PC-3 (cell line): ENCODE data around the gene PDCD1LG2. TPM values are rescaled to one million over a fixed set of nuclear protein-coding genes. Genes with fewer than 3 reads are reported as not detected.

Experiments
- ATAC-seq: fragments of 200-7000 bp; cut with Tn5 transposase; 2 replicates; pipeline ENCODE4 v1.9.1; 2020; ENCODE audit warnings: mild to moderate bottlenecking, moderate library complexity
- BruUV-seq: library from RNA; stranded (reverse); fragments of 400-500 nt; replicated peaks from 2 replicates; lab custom pipeline; 2021; lab: Mats Ljungman, UMichigan
- CTCF ChIA-PET: fragments of 300-600 bp; sonication (Branson Sonifier 250); formaldehyde crosslinking; loops from one replicate; lab custom pipeline; 2022; ENCODE audit warnings: antibody characterized with exemption; lab: Charles Lee
- POLR2A ChIA-PET: fragments of 300-600 bp; sonication (Branson Sonifier 250); formaldehyde crosslinking; loops from one replicate; lab custom pipeline; 2022; ENCODE audit warnings: antibody characterized with exemption; ENCODE audit not compliant: unreplicated experiment; lab: Charles Lee
- DNase-seq: peaks from one replicate; pipeline ENCODE4 v3.0.0-alpha.2; 2015
- H2AFZ ChIP-seq: fragments of 300-600 bp; sonication (generic); 2 replicates; pipeline ENCODE4 v1.6.0; 2016; ENCODE audit warnings: antibody characterized with exemption, low read length
- H3F3A ChIP-seq: fragments of 300-600 bp; sonication (generic); one replicate; pipeline ENCODE4 v1.6.0; 2017; ENCODE audit warnings: antibody characterized with exemption, low read length, control low read depth, mild to moderate bottlenecking; ENCODE audit not compliant: unreplicated experiment
- H3K27ac ChIP-seq: fragments of 300-600 bp; sonication (generic); 2 replicates; pipeline ENCODE4 v1.5.1; 2016; ENCODE audit warnings: mild to moderate bottlenecking, low read length
- H3K27me3 ChIP-seq: fragments of 300-600 bp; sonication (generic); 2 replicates; pipeline ENCODE4 v1.6.1; 2016; ENCODE audit warnings: low read length, mixed read lengths
- H3K36me3 ChIP-seq: fragments of 300-600 bp; sonication (generic); 2 replicates; pipeline ENCODE4 v1.6.1; 2016; ENCODE audit warnings: low read depth, mixed run types, low read length, mixed read lengths
- H3K4me1 ChIP-seq: fragments of 300-600 bp; sonication (generic); 2 replicates; pipeline ENCODE4 v1.5.1; 2016; ENCODE audit warnings: low read length; ENCODE audit not compliant: insufficient read depth
- H3K4me2 ChIP-seq: fragments of 300-600 bp; sonication (generic); 2 replicates; pipeline ENCODE4 v1.6.0; 2016; ENCODE audit warnings: low read length
- H3K4me3 ChIP-seq: fragments of 300-600 bp; sonication (generic); 2 replicates; pipeline ENCODE4 v1.5.1; 2016; ENCODE audit warnings: mild to moderate bottlenecking, low read length, mixed read lengths
- H3K79me2 ChIP-seq: fragments of 300-600 bp; sonication (generic); 2 replicates; pipeline ENCODE4 v1.6.1; 2017; ENCODE audit warnings: low read length, mixed read lengths
- H3K9ac ChIP-seq: fragments of 300-600 bp; sonication (generic); 2 replicates; pipeline ENCODE4 v1.6.0; 2016; ENCODE audit warnings: mild to moderate bottlenecking, low read length
- H3K9me2 ChIP-seq: fragments of 300-600 bp; sonication (generic); replicated peaks from 2 replicates; pipeline ENCODE4 v1.6.1; 2016; ENCODE audit warnings: mixed run types, low read length, mixed read lengths
- H3K9me3 ChIP-seq: fragments of 300-600 bp; sonication (generic); 2 replicates; pipeline ENCODE4 v1.6.1; 2016; ENCODE audit warnings: low read length, mixed read lengths
- H4K20me1 ChIP-seq: fragments of 300-600 bp; sonication (generic); 2 replicates; pipeline ENCODE4 v1.6.1; 2016; ENCODE audit warnings: low read length, mixed read lengths
- CTCF ChIP-seq: fragments of 300-600 bp; sonication (generic); conservative IDR thresholded peaks from 2 replicates; pipeline ENCODE4 v1.5.1; 2017; ENCODE audit warnings: antibody characterized with exemption, low read depth, mild to moderate bottlenecking, low read length
- EZH2 ChIP-seq: fragments of 300-600 bp; sonication (generic); IDR thresholded peaks from one replicate; pipeline ENCODE4 v1.6.1; 2017; ENCODE audit warnings: antibody characterized with exemption, mild to moderate bottlenecking, low read length; ENCODE audit not compliant: unreplicated experiment
- EZH2phosphoT487 ChIP-seq: fragments of 300-600 bp; sonication (generic); IDR thresholded peaks from 2 replicates; pipeline ENCODE4 v1.6.1; 2018; ENCODE audit warnings: mild to moderate bottlenecking, antibody characterized with exemption, low read length, borderline replicate concordance
- intact Hi-C: fragments of 100-400 bp; cut with micrococcal nuclease; formaldehyde crosslinking; loops from 2 replicates; pipeline ENCODE4 v1.9.0; 2023
- total RNA-seq: library from RNA; depleted of rRNA; stranded (reverse); fragments of >200 nt; gene quantifications from 2 replicates; pipeline ENCODE4 v1.2.3, GENCODE V29; 2014

The PDCD1LG2 gene
- total RNA-seq, 1 experiment from 2014 or later, result 1.4 TPM

GRCh38 chr9:5571629-5572232, 61.4 kb downstream of the PDCD1LG2 start:
- Histone ChIP-seq H3K4me2 (no peak overlapping the region), H3K79me2 (no peaks in the 10 kb centered on the region), H4K20me1 (no peaks in the 10 kb centered on the region), H3K9ac (no peak overlapping the region), H2AFZ (no peak overlapping the region), H3K9me3 (no peaks in the 10 kb centered on the region), H3K27ac (no peak overlapping the region), H3K4me1 (no peaks in the 10 kb centered on the region), H3K9me2 (no peaks in the 10 kb centered on the region), H3F3A (no peaks in the 10 kb centered on the region), H3K36me3 (no peaks in the 10 kb centered on the region), H3K27me3 (no peaks in the 10 kb centered on the region), H3K4me3 (no peak overlapping the region)
- DNase-seq, result no peak
- intact Hi-C loops, result no loop called here
- ChIA-PET POLR2A (no interaction called here), CTCF (no interaction called here)
- ATAC-seq, result no peak
- no TSS peak for BruUV-seq
- TF ChIP-seq EZH2phosphoT487 (no peak), EZH2 (no peak), CTCF (no peak)

- DNase-seq (no peak), ATAC-seq (no peak)
- intact Hi-C loops, result no loop called here
- no TSS peak for BruUV-seq
- CTCF ChIA-PET, result no interaction called here
- Histone ChIP-seq H4K20me1 (no peaks in the 10 kb centered on the region), H3K27me3 (no peaks in the 10 kb centered on the region), H3K27ac (no peak overlapping the region), H3K36me3 (no peaks in the 10 kb centered on the region), H3K9me2 (no peaks in the 10 kb centered on the region), H3K4me2 (no peak overlapping the region), H2AFZ (no peak overlapping the region), H3K9ac (no peak overlapping the region), H3K9me3 (no peaks in the 10 kb centered on the region), H3K4me1 (peaks cover 8% of the 10 kb centered on the region), H3K4me3 (no peak overlapping the region), H3K79me2 (no peaks in the 10 kb centered on the region), H3F3A (no peaks in the 10 kb centered on the region)
- POLR2A ChIA-PET, result no interaction called here
- TF ChIP-seq EZH2, result no peak
- no peak for TF ChIP-seq EZH2phosphoT487
- TF ChIP-seq CTCF, result no peak
Observed at GRCh38 chr9:5574097-5574496, 63.8 kb downstream of the PDCD1LG2 start.

DNA sequence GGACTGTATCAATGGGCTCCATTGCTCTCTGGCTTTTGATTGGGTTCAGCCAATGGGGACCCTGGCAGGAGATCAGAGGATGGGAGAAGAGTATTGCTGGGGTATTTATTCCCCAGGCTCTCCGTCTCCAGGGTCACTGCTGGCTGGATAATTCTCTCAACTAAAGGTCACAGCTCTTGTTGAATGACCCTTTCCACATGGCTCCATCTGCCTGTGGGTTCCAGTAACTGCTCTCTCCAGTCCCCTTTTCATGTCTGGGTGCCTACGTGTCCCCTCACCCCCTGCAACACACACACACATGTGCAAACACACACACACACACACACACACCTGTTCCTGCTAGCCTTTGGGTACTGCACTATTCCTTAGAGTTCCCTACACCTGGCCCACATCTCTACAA, 64.7 kb downstream of the PDCD1LG2 start:
- DNase-seq, result no peak
- no peak for ATAC-seq
- H3K27me3 ChIP-seq, result no peaks in the 10 kb centered on the region
- H3K9me2 ChIP-seq, result no peaks in the 10 kb centered on the region
- H3K9ac ChIP-seq, result no peak overlapping the region
- no peak overlapping the region for H3K27ac ChIP-seq
- no peaks in the 10 kb centered on the region for H3K79me2 ChIP-seq
- TF ChIP-seq EZH2, result no peak
- no peak for TF ChIP-seq EZH2phosphoT487
- no peak for TF ChIP-seq CTCF
- no peaks in the 10 kb centered on the region for H3F3A ChIP-seq
- ChIA-PET POLR2A (no interaction called here), CTCF (no interaction called here)
- intact Hi-C loops, result no loop called here
- no peaks in the 10 kb centered on the region for H4K20me1 ChIP-seq
- H2AFZ ChIP-seq, result no peak overlapping the region
- H3K4me1 ChIP-seq, result peaks cover 8% of the 10 kb centered on the region
- BruUV-seq, result no TSS peak
- H3K4me3 ChIP-seq, result no peak overlapping the region
- no peak overlapping the region for H3K4me2 ChIP-seq
- no peaks in the 10 kb centered on the region for H3K36me3 ChIP-seq
- H3K9me3 ChIP-seq, result no peaks in the 10 kb centered on the region
